Occipital lobe (tissue), 2 donors: ENCODE measurements around the gene ZNF385D. TPM values are rescaled to one million over a fixed set of nuclear protein-coding genes. Genes with fewer than 3 reads are reported as not detected.
"Not testable (repeated sequence)": the region's sequence is repeated elsewhere in the genome, so short reads cannot be mapped to it uniquely, and the experiment has no call there.

Experiments used
- DNase-seq: peaks from one replicate; lab custom pipeline; 2025; lab: John Stamatoyannopoulos, UW
- total RNA-seq: library from RNA; depleted of rRNA; stranded (reverse); fragments of >200 nt; gene quantifications from one replicate; pipeline ENCODE4 v1.2.3, GENCODE V29; 2014

ZNF385D gene
- total RNA-seq, 1 donor from 2014 or later = 14.0 TPM

- DNase-seq = no peak
These were observed 360.9 kb downstream of the ZNF385D start for GRCh38 chr3:21390136-21390535.

- DNase-seq = not testable (repeated sequence)
These were observed 363.7 kb downstream of the ZNF385D start for GRCh38 chr3:21387142-21387826.

DNA sequence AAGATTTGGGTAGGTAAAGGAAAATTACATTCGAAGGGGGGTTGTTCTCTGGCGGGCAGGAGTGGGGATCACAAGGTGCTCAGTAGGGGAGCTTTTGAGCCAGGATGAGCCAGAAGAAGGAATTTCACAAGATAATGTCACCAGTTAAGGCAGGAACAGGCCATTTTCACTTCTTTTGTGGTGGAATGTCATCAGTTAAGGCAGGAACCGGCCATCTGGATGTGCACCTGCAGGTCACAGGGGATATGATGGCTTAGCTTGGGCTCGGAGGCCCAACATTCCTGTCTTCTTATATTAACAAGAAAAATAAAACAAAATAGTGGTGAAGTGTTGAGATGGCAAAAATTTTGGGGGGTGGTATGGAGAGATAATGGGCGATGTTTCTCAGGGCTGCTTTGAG, 373.0 kb downstream of the ZNF385D start:
- DNase-seq = not testable (repeated sequence)

- no peak for DNase-seq
These were observed 373.8 kb downstream of the ZNF385D start for GRCh38 chr3:21377071-21377769.

- DNase-seq = no peak
These were observed 378.7 kb downstream of the ZNF385D start for GRCh38 chr3:21372316-21372715.
